Right lung (tissue), 5 donors: Measurements from ENCODE around the gene ZNF688. TPM values are rescaled to one million over a fixed set of nuclear protein-coding genes. Genes with fewer than 3 reads are reported as not detected.
"Not testable (repeated sequence)": the region's sequence is repeated elsewhere in the genome, so short reads cannot be mapped to it uniquely, and the experiment has no call there.

Experiments
- DNase-seq, 2 donors: peaks; one replicate each; pipeline ENCODE4 v3.0.0-alpha.2; 2013
- polyA plus RNA-seq, 5 donors: library from polyadenylated mRNA; unstranded; fragments of 120-200 nt; gene quantifications; one replicate each; pipeline versions ENCODE4 v1.2.1 to v1.2.3, GENCODE V29; 2013; ENCODE audit warnings: inconsistent platforms in 1 of 5, low replicate concordance in 1 of 5; ENCODE audit not compliant: insufficient read length in 5 of 5, insufficient read depth in 1 of 5

The ZNF688 gene
- polyA plus RNA-seq, 5 donors, result 10.5 to 18.3 (median 11.2) TPM

- no peak for DNase-seq
These were observed 36.3 kb downstream of the ZNF688 start for GRCh38 chr16:30535106-30535776.

DNA sequence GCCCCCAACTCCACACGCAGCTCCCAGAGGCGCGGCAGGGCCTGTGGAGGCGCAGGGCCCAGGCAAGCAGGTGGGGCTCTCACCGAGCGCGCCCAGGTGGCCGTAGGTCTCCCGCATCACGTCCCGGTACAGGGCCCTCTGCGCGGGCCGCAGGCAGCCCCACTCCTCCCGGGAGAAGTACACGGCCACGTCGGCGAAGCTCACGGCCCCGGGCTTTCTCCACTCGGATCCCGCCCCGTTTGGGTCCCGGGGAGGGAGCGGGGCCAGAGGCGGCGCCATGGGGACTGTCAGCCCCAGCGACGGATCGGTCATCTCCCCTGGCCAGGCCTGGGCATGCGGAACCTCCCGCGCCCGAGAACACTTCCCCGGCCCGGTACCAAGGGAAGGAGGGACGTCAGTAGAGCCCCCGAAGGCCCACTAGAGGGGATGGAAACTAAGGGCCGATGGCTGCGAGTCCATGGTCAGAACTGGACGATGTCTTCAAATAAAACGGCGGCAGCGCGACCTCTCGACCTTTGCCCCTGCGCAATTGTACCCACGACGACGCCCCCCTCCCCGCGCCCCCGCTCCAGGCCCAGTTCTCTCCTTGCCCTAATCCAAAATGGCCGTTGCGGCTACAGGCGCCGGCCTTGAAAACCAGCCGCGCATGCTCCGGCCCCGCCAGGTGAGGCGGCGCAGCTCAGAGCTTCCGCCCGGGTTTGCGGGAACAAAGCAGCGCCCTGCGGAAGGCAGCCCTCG, 37.0 kb downstream of the ZNF688 start, which contains the start of gene ZNF747:
Gene ZNF747 (minus strand): TSS at position 491 of the 738 bp plus-strand sequence. CDS start 179 bp downstream, at position 312.
- peak; percentile 91 for DNase-seq

DNA sequence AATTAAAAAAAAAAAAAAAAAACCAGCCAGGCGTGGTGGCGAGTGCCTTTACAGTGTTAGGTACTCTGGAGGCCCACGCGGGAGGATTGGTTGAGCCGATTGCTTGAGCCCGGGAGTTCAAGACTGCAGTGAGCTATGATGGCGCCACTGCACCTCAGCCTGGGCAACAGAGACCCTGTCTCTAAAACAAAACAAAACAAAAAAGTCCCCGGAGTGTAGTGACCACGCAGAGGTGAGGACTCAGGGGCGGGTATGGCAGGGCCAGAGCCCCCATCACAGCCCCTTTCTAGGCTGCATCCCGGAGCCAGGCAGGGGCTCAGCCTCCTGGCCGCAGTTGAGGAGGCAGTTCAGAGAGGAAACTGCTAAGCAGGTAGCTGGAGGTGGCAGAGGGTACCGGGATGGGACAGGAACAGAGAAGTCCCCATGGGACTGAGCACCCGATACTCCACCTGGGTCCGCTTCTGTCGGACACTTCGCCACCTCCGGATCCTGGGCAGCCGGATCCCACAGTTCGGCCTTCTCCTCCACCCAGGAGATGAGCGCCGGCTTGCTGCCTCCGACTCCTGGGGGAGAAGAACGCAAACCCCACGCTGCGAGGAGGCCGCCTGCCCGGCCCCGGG, 37.7 kb downstream of the ZNF688 start:
- no peak for DNase-seq

GRCh38 chr16:30533146-30533522, 38.4 kb downstream of the ZNF688 start:
- no peak for DNase-seq

DNA sequence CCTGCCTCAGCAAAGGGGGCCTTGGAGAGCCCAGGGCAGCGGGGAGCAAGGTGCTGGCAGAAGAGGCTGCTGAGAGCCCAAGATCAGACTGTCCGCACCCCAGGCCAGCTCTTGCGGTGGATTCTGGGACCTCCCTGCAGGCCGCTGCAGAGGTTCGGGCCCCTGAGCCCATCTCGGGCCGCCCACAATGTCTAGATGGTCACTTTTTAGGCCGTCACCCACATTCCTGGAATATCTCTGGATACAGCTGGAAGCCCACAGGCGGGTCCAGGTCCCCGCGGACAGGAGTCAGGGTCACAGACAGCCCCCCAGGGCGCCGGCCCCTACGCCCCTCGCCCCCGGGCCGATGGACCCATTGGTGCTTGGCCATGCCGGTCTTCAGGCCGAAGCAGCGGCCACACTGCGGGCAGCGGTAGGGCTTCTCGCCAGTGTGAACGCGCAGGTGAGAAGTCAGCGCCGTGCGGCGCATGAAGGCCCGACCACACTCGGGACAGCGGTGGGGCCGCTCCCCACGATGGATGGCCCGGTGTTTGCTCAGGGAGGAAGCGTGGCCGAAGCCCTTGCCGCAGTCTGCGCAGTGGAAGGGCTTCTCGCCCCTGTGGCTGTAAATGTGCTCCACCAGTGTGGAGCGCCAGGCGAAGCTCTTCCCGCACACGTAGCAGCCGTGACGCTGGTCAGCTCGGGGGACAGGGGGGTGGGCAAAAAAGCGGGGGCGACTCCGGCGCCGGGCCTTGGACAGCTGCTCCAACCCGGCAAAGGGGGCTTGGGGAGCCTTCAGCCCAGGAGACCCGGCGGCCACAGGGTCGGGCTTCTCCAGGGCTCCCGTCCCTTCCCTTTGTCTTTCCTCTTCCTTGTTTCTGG, 39.0 kb downstream of the ZNF688 start:
- DNase-seq, result no peak

GRCh38 chr16:30530163-30531037, 41.1 kb downstream of the ZNF688 start:
- no peak for DNase-seq

DNA sequence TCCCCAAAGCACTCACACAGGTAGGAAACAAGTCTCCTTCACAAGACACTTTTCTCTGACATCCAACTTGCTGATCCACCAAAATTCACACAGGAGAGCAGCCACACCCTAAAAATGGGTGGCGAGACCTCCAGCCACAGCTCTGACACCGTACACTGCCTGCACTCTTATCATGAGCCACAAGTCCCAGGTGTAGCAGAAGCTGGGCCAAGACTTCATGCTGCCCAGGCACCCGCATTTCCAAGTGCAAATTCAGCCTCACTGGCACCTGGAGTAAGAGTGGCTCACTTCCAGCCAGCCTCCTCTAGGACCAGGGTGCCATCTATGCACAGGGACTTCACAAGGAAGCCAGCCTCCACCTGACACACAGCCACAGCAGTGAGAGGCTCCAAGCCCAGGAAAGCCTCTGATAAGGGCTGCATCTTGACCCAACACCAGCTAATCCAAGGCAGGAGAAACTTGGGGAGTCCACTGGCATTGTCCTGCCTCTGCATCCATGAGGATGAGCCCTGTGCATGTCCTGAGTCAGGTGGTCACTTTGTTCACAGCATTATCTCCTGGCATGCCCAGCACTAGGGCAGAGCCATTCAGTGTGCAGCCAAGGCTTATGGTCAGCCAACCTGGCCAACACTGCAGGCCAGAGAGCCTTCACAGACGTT, 42.6 kb downstream of the ZNF688 start:
- DNase-seq, result no peak

DNA sequence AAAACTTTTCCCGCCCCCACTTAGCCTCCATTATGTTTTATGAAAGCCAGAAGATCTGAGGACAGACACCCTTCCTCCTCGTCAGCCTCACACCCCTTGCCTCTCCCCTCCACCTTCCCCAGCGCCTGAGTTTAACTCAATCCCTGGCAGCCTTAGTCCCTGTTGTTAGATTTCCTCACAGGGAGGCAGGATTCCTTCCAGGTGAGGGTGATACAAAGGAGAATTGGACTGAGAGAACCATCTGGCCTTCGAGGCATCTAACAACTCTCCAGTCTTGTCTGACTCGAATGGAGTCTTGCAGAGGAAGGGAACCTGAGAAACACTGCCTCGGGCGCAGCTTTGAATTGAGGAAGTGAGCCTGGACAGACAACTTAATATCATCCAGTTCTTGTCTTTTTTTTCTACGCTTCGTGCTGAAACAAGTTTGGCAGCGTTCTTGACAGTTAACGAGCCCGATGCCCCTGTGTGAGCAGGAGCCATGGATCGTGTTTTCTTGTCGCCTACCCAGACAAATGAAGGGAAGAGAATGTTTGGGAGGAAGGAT, 43.8 kb downstream of the ZNF688 start:
- DNase-seq, result no peak

DNA sequence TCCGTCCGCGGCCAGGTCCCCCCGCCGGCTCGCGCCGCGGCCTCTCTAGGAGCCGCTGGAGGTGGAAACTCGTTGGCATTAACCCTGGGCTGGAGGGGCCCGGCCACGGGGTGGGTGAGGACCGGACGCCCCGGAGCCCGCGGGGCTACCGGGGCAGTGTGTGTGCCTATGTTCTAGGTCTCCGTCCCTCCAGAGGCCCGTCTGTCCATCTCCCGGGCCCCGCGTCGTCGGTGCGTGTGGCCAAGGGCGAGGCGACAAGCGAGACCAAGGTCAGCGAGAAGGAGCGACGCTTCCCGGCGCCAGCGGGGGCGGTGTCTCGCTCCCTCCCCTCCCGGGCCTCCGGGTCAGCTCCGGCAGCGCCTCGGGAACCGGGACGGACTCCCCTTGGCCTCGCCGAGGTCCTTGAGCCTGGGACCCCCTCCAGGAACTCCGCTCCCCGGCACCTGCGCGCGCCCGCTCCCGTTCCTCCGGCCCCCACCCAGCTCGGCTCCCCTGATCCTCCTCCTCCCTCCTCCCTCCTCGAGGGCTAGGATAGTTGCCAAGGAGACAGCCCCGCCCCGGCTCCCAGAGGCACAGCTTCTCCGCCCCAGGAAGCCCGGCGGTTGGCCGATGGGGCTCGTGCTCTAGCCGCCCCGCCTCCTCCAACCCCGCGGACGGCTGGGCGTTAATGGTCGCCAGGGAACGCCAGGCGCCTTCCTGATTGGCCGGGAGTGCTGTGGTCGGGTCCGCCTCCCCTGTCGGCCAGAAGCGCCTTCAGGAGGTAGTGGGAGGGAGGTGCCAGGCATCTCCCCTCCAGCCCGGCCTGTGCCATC, 44.5 kb downstream of the ZNF688 start:
- DNase-seq, result peak; percentile 98

DNA sequence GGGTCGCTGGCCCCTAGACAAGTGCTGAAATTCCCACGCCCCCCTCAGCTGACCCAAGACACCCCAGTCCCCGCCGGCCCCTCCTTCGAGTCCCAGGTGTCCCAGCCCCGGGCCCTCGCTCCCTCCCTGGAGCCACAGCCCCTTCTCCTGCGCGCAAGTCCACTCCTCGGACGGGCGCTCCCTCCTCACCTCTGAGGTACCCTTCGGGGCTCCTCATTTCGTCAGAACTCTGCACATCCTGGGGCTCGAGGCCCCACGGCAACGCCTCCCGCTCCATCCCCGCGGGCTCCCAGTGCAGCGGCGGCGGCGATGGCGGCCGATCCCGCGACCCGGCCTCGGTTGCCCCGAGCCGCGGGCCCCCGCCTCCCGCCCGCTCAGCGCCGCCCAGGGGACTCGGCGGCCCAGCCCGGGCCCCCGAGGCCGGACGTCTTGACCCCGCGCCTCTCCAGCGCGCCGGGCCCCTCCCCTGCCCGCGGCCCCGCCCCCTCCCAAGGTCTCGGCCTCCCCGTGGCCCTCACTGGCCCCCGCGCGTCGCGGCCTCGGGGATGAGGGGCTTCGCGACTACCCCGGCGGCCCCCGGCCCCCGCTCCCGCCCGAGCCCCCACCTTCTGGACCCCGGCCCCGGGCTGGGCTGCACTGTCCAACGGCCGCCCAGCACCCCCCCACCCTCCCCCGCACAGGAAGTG, 45.2 kb downstream of the ZNF688 start, which contains the start of gene ZNF768:
Gene ZNF768 (minus strand): TSS at position 430 of the 686 bp plus-strand sequence. CDS start 153 bp downstream, at position 277.
- DNase-seq, result peak in 1 of 2 donors; percentile 26

DNA sequence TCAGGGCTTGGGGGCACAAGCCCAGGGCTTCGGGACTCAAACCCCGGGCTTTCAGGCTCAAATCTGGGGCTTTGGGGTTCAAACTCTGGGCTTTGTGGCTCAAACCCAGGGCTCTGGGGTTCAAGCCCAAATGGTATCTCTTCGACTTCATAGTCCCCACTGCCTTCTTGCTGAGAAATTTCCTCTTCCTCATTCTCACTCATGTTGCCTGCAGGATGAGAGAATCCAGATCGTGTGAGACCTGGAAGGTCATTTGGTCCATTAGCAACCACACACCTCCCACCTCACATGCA, 45.7 kb downstream of the ZNF688 start:
- no peak for DNase-seq

DNA sequence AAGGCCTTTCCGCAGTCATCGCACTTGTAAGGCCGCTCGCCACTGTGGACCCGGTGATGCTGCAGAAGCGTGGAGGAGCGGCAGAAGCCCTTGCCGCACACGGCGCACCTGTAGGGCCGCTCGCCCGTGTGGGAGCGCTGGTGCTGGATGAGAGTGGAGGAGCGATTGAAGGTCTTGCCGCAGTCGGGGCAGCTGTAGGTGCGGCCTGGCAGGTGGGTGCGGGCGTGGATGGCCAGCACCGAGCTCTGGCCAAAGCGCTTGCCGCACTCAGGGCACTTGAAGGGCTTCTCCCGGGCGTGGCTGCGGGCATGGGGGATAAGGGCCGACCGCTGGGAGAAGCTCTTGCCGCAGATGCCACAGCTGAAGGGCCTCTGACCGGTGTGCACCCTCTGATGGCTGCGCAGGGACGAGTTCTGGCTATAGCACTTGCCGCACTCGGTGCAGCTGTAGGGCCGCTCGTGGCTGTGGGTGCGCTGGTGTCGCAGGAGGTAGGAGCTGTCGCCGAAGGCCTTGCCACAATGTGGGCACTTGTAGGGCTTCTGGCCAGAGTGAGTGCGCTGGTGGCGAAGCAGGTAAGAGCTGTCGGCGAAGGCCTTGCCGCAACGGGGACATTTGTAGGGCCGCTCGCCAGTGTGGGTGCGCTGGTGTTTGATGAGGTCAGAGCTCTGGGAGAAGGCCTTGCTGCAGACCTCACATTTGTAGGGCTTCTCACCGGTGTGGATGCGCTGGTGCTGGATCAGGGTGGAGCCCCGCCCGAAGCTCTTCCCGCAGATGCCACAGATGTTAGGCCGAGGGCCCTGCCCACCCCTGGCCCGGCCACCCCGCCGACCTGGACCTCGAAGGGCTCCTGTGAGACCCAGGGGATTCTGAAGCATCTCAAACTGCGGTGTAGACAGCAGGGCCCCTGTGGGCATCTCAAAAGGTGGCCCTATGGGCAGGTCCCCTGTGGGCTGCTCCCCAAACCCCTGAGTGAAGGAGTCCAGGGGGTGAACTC, 46.6 kb downstream of the ZNF688 start:
- DNase-seq, result no peak

DNA sequence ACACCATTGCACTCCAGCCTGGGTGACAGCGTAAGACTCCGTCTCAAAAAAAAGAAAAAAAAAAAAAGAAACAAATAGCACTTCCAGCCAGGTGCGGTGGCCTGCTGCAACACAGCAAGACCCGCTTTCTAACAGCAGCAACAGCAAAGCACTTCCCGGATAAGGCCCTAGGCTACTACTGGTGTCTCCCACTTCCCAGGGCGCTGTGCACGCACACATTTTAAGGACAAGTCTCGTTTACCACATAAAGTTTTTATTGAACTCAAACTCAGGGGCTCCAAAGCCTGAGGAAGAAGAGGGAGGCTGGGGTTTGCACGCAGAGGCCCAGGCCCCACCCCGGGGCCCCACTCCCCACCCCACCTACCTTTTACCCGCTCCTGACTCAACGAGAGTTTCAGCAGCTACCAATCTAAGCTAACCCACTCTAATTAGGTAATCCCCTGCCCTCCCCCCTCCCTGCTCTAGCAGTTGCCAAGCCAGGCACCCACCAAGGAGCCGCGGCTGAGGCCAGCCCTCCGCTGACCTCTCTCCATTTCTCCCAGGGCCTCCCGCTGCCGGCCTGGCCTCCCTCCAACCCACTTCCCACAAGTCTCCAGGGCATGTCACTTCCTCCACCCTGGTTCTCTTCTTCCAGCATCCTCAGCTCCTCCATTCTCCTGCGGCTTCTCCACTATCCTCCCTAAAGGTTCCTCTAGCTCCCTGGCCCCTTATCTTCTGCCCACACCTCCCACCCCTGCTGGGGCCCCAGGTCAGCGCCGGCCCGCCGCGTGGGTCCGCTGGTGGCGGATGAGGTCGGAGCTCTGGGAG, 47.5 kb downstream of the ZNF688 start:
- DNase-seq, result no peak

- DNase-seq, result not testable (repeated sequence)
These were observed 48.6 kb downstream of the ZNF688 start for GRCh38 chr16:30522702-30523463.

DNA sequence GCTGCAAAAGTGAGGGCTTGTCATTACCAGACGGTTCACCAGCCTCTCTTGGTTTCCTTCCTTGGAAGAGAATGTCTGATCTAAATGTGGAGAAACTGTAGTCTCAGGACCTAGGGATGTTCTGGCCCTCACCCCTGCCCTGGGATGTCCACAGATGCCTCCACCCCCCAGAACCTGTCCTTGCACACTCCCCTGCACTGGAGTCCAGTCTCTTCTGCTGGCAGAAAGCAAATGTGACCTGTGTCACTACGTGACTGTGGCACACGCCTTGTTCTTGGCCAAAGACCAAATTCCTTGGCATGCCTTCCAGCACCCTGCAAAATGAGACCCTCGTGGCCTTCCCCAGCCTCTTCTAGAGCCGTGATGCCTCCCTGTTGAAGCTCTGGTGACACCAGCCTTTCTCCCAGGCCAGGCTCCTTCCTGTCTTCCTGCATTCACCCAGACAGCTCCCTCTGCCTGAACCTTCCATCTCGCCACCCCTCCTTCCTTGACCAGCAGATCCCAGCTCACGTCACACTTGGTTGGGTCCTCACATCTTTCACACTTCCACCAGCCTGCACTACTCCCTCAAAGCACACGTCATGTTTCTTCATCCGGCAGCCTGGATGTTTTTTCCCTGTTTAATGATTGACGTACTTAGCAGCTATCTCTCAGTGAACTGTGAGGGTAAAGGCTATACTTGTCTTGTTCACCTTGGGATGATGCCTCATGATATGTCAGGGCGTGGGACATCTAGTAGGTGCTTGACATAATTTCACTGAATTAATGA, 49.5 kb downstream of the ZNF688 start:
- no peak for DNase-seq
